Measurements from ENCODE around the gene WNT9A.
"Not testable (repeated sequence)": the region's sequence is repeated elsewhere in the genome, so short reads cannot be mapped to it uniquely, and the experiment has no call there.

Gene WNT9A

GRCh38 chr1:227922501-227923352 lies 25.0 kb downstream of the WNT9A start:
- DNase-seq: no peak

GRCh38 chr1:227921461-227922185 lies 26.1 kb downstream of the WNT9A start:
- DNase-seq: no peak

GRCh38 chr1:227920896-227921295 lies 26.8 kb downstream of the WNT9A start:
- DNase-seq: no peak

GRCh38 chr1:227920426-227920825 lies 27.3 kb downstream of the WNT9A start:
- DNase-seq: no peak

GRCh38 chr1:227919906-227920305 lies 27.8 kb downstream of the WNT9A start:
- DNase-seq: peak; percentile 66

GRCh38 chr1:227918736-227919135 lies 29.0 kb downstream of the WNT9A start:
- DNase-seq: no peak

GRCh38 chr1:227918083-227918700 lies 29.5 kb downstream of the WNT9A start:
- no peak for DNase-seq

- no peak for DNase-seq
Observed at GRCh38 chr1:227917081-227917950, 30.4 kb downstream of the WNT9A start.

GRCh38 chr1:227916655-227917054 lies 31.1 kb downstream of the WNT9A start:
- no peak for DNase-seq

GRCh38 chr1:227915564-227916553 lies 31.9 kb downstream of the WNT9A start:
- no peak for DNase-seq

- DNase-seq: no peak
Observed at GRCh38 chr1:227914801-227915563, 32.8 kb downstream of the WNT9A start.

- DNase-seq: no peak
Observed at GRCh38 chr1:227913764-227914721, 33.7 kb downstream of the WNT9A start.

- DNase-seq: no peak
Observed at GRCh38 chr1:227913396-227913763, 34.4 kb downstream of the WNT9A start.

- no peak for DNase-seq
Observed at GRCh38 chr1:227912866-227913265, 34.9 kb downstream of the WNT9A start.

GRCh38 chr1:227911376-227911775 lies 36.4 kb downstream of the WNT9A start:
- DNase-seq: no peak

- DNase-seq: no peak
Observed at GRCh38 chr1:227910511-227911153, 37.1 kb downstream of the WNT9A start.

GRCh38 chr1:227909923-227910328 lies 37.8 kb downstream of the WNT9A start:
- not testable (repeated sequence) for DNase-seq

GRCh38 chr1:227909188-227909587 lies 38.5 kb downstream of the WNT9A start:
- DNase-seq: no peak

GRCh38 chr1:227908359-227908758 lies 39.4 kb downstream of the WNT9A start:
- no peak for DNase-seq

Measured in DMS 273 treated with DMSO at 0.1 percent for 48 hours (cell line).